Kidney glomerular epithelial cell (primary cell): ENCODE results near the gene CENPE.
"Not testable (repeated sequence)": the region's sequence is repeated elsewhere in the genome, so short reads cannot be mapped to it uniquely, and the experiment has no call there.

Experiments used
- DNase-seq: peaks from one replicate; lab custom pipeline; 2025; lab: John Stamatoyannopoulos, UW

Gene CENPE, protein sequence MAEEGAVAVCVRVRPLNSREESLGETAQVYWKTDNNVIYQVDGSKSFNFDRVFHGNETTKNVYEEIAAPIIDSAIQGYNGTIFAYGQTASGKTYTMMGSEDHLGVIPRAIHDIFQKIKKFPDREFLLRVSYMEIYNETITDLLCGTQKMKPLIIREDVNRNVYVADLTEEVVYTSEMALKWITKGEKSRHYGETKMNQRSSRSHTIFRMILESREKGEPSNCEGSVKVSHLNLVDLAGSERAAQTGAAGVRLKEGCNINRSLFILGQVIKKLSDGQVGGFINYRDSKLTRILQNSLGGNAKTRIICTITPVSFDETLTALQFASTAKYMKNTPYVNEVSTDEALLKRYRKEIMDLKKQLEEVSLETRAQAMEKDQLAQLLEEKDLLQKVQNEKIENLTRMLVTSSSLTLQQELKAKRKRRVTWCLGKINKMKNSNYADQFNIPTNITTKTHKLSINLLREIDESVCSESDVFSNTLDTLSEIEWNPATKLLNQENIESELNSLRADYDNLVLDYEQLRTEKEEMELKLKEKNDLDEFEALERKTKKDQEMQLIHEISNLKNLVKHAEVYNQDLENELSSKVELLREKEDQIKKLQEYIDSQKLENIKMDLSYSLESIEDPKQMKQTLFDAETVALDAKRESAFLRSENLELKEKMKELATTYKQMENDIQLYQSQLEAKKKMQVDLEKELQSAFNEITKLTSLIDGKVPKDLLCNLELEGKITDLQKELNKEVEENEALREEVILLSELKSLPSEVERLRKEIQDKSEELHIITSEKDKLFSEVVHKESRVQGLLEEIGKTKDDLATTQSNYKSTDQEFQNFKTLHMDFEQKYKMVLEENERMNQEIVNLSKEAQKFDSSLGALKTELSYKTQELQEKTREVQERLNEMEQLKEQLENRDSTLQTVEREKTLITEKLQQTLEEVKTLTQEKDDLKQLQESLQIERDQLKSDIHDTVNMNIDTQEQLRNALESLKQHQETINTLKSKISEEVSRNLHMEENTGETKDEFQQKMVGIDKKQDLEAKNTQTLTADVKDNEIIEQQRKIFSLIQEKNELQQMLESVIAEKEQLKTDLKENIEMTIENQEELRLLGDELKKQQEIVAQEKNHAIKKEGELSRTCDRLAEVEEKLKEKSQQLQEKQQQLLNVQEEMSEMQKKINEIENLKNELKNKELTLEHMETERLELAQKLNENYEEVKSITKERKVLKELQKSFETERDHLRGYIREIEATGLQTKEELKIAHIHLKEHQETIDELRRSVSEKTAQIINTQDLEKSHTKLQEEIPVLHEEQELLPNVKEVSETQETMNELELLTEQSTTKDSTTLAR (N-terminal part only)

DNA sequence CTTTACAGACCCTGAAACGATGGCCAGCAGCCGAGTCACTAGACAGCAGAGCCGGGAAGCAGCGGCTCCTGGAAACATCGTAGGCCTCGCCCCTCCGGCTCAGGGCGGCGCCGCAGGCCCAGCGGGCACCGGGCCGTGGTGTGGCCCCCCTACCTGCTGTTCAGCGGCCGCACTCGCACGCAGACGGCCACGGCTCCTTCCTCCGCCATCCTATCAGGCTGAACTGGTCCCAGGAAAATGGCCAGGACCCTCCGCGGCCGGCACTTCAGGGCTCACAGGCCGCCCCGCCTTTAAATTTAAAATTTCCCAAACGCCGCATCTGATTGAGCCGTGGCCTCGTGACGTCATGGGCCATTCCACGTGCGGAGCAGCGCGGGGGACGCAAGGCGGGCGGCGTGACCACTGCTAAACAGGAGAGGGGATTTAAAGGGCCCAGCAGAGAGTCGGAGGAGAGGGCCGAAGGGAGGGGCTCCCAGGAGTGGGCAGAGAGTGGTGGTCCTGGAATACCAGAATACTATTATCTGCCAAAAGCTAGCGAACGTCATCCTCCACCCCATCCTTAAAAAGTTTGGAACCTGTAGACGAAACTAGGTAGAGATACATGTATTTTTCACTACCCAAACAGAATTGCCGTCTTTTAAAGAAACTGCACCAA is at the start of gene CENPE:
Gene CENPE (minus strand): TSS at position 233 of the 655 bp plus-strand sequence. CDS start 24 bp downstream, at position 209.
- peak; percentile 94 for DNase-seq

DNA sequence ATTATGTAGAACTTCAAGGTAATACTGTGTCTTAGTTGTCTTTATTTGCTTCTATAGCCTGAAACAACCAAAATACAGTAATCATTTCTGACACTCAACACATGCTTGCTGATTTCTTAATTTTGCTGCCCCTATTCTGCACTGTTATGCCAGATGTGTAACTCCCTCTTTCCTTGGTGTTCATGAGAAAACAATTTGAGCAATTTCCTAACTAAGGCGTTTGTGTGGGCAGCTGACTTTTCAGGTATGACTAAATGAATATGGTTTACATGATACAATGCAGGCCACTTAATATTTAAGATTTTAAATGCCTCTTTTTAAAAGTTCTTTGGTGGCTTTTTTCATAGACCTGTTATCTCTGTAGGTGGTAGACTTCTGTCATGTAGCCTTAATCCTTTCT is 46.1 kb upstream of the CENPE start:
- DNase-seq = no peak

DNA sequence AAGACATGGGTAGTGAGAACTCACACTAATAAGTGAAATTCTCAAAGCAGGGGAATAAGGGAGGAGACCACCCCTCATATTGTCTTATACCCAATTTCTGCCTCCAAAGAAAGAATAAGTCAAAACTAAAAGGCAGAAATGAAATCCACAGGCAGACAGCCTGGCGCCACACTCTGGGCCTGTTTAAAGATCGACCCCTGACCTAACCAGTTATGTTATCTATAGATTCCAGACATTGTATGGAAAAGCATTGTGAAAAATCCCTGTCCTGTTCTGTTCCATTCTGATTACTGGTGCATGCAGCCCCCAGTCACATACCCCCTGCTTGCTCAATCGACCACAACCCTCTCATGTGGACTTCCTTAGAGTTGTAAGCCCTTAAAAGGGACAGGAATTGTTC is 32.8 kb upstream of the CENPE start:
- DNase-seq = not testable (repeated sequence)

DNA sequence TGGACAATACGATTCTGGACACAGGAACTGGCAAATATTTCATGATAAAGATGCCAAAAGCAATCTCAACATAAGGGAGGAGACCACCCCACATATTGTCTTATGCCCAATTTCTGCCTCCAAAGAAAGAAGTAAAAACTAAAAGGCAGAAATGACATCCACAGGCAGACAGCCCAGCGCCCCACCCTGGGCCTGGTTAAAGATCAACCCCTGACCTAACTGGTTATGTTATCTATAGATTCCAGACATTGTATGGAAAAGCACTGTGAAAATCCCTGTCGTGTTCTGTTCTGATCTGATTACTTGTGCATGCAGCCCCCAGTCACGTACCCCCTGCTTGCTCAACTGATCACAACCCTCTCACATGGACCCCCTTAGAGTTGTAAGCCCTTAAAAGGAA is 25.4 kb upstream of the CENPE start:
- not testable (repeated sequence) for DNase-seq

DNA sequence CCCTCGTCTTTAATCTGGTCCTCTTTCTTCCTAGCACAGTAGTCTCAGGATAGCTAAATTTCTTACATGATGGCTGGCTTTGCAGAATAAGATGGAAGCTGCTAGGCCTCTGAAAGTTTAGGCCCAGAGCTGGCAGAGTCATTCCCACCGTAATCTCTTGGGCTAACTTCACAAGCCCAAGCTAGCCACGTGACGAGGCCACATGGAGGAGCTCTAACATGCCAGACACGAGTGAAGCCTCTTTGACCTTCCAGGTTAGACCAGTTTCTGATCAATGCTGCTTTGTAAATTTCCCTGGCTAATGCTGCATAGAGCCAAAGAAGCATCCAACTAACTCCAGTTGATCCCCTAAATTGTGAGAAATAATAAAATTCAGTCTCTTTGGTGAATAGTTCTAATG is 9.5 kb upstream of the CENPE start:
- no peak for DNase-seq

DNA sequence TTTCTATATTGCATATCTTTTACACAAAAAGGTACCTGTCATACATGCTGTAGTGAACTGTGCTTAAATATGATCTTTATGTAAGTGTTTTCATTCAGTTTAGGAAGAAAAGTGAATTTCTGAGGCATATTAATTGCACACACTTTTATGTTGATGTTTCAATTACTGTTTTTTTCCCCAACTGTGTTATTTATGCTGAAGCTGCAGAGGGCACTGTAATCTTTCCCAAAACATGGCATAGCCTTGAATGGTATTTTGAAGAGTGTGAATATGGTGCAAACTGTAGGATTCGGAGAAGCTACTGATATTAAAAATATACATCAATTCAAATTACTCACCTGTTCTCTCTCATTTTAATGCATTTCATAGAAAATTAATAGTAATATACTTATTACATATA is 6.0 kb upstream of the CENPE start:
- DNase-seq = no peak

DNA sequence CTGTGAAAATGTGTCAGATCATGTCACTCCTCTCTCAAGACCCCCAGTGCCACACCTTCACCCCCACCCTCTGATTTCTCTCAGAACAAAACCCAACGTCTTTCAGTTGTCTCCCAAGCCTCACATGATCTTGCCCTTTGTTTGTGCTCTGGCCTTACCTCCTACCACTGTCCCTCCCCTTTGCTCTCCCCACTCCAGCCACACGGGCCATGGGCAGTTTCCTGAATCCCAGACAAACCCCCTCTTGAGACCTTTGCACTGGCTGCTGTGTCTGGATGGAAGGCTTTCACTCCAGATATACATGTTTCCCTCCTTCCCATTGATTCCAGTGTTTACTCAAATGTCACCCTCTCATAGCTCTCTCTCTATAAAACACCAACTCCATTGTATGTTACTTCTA is 3.6 kb upstream of the CENPE start:
- no peak for DNase-seq

DNA sequence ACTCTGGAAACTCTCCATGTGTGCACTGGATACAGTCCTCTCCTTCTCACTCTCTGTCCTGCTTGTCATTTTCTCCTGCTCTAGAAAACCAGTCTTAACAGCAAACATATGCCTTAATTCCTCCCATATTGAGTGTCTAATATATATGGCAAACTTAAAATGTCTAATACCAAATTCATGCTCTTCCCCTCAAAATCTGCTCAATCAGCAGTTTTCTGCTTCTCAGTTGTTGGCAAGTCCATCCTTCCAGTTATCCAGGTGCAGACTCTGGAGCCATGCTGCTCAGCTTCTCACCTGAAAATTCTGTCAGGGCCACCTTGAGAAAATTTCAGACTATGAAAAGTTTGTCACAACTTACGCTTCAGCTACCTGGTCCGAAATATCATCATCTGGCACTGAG is 3.1 kb upstream of the CENPE start:
- no peak for DNase-seq

DNA sequence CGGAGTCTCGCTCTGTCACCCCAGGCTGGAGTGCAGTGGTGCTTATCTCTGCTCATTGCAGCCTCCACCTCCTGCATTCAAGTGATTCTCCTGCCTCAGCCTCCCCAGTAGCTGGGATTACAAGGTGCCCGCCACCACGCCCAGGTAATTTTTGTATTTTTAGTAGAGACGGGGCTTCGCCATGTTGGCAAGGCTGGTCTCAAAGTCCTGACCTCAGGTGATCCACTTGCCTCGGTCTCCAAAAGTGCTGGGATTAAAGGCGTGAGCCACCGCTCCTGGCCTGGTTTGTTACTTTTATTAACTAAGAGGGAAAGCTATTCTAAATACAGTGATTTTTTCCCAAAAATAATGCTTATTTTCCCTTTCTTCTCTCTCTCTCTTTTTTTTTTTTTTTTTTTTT is 866 bp upstream of the CENPE start:
- DNase-seq = no peak

DNA sequence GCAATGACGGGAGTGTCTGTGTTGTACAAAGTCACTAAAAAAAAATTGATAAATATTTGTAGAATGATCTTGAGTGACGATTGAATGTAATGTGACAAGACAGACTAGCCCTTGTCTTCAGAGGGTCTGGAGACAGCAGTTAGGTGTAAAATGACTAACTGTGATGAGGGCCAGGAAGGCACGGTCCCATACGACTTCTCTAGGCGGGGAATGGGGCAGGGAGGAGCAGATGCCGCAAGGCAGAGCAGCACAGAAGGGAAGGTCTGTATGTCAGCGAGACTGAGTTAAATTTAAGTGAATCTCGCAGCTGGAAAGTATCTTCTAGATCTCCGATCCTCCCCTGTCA is 405 bp downstream of the CENPE start:
- DNase-seq = peak; percentile 67

DNA sequence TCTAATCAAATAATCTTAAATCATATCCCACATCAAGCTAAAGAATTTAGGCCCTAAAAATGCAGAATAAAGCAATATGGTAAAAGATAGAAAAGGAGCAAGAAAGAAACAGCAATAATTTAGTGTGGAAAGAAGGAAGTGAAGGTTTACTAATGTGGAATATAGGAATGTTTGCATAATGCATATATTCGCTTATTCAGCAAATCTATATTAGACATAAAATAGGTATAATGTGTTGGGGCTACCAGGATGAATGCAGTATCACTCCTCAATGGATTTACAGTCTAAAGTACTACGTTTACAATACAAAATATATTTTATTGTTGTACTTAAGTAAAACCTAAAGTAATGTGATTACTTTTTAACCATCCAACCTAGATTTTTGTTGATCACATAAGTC is 4.7 kb downstream of the CENPE start:
- no peak for DNase-seq

DNA sequence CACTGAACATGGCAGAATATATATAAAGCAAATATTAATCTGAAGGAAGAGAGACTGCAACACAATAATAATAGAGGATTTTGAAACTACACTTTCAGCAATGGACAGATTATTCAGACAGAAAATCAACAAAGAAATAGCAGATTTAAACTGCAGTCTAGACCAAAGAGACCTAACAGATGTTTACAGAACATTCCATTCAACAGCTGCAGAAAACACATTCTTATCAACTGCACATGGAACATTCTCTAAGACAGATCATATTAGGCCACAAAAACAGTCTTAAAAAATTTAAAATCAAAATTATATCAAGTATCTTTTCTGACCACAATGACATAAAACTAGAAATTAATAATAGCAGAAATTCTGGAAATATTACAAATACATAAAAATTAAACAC is 27.1 kb downstream of the CENPE start:
- DNase-seq = no peak

DNA sequence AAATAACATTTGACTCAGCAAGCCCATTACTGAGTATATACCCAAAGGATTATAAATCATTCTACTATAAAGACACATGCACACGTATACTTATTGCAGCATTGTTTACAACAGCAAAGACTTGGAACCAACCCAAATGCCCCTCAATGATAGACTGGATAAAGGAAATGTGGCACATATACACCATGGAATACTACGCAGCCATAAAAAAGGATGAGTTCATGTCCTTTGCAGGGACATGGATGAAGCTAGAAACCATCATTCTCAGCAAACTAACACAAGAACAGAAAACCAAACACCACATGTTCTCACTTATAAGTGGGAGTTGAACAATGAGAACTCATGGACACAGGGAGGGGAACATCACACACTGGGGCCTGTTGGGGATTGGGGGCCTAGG is 28.4 kb downstream of the CENPE start:
- not testable (repeated sequence) for DNase-seq

DNA sequence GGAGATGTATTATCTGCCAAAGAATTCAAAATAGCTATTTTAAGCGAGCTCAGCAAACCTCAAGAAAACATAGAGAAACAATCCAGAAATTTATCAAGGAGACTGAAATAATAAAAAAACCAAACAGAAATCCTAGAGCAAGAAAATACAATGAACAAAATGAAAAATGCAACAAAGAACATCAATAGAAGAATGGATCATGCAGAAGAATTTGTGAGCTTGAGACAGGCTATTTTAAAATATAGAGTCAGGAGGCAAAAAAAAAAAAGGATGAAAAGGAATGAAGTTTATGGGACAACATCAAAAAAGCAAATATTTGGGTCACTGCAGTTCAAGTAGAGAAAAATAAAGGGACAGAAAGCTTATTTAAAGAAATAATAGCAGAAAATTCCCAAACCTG is 29.1 kb downstream of the CENPE start:
- no peak for DNase-seq

DNA sequence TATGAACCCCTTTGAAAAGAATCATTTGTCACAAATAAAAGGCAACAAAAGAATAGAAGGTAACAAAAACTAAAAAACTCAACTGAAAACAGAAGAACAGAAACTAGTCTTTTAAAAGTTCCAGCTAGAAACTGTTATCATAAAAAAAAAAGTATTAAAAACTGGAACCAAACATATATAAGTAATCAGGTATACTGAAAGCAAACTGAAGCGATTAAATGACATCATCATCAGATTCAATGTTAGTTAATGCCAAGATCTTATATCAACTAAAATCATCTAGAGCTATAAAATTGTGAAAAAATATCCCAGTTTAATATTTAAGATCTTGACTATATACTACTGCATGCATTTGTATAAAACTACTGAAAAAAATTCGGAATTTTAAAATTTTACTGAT is 36.0 kb downstream of the CENPE start:
- DNase-seq = no peak

DNA sequence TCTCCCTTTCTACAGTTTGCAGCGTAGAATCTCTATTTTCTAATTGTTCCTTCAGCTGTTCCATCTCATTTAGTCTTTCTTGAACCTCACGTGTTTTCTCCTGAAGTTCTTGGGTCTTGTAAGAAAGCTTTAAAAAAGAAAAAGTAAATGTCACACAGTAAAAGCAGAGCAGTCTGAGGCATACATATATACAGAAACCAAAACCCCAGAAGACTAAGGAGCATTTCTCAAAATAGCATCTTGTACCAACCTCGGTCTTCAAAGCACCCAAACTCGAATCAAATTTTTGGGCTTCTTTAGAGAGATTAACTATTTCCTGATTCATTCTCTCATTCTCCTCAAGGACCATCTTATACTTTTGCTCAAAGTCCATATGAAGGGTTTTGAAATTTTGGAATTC is 39.4 kb downstream of the CENPE start:
- no peak for DNase-seq

DNA sequence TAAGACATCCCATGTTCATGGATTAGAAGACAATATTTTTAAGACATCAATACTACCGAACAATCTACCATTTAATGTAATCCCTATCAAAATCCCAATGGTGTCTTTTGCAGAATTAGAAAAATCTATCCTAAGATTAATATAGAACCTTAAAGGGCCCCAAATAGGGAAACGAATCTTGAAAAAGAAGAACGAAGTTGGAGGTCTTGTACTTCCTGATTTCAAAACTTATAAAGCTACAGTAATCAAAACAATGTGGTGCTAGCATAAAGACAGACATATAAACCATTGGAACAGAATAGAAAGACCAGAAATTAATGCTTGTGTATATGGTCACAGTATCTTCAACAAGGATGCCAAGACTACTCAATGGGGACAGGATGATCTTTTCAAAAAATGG is 42.0 kb downstream of the CENPE start:
- DNase-seq = no peak

DNA sequence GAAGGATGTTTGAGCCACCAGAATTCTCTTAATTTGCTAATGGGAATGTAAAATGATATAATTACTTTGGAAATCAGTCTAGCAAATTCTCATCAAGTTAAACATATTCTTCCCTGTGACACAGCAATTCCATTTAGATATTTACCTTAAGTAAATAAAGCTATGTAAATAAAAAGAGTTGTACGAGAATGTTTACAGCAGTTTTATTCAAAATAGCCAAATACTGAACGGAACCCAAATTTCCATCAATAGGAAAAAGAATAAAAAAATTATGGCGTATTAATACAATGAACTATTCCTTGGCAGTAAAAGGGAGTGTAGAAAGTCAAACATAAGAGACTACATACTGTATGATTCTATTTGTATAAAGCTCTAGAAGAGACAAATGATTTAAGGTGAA is 45.8 kb downstream of the CENPE start:
- DNase-seq = no peak

DNA sequence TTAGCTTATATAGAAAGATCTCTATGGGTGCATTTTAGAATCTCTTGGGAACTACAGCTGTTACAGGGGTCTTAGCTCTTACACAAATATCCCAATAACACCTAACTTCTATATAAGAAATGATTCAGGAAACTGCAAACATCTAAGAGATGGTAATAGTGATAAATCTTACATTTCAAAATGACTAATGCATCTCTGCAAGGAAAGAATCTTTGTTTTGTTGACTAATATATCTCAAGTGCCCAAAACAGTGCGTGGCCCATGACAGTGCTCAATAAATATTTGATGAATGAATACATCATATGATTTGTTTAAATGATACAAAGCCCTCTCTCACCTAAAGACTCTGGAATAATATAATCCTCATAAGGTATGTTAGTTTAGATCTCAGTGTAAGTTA is 47.5 kb downstream of the CENPE start:
- DNase-seq = no peak

DNA sequence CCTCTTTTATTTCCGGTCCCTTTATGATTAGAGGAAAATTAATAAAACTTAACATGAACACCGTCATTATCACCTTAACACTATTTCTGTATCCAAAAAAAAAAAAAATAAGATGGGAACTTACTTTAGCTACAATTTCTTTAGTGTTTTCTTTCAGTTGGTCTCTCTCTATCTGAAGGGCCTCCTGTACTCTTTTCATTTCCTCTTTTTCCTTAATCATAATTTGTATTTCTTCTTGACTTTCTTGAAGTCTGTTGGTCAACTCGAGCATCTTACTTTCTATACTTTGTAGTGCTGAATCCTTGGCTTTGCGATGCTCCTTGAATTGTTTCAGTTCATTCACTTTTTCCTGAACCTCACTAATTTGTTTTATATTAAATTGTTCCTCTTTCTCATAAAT is 53.2 kb downstream of the CENPE start:
- DNase-seq = no peak

DNA sequence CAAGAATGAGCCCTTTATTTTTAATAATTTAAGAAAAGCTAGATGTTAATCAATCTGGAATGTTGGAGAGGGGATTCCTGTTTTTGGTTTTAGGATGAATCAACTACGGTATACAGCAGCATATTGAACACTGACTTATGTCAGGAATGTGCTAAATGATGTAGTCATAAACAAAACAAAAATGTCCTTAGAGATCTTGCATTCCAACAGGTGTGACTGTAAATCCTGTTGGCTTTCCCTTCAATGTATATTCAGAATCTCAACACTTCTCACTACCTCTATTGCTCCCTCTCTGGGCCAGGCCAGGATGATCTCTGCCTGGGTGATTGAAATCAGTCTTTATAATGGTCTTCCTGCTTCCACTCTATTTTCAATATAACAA is 60.7 kb downstream of the CENPE start:
- peak; percentile 59 for DNase-seq
